ENCODE measurements around the gene MED15. TPM values are rescaled to one million over a fixed set of nuclear protein-coding genes. Genes with fewer than 3 reads are reported as not detected.
"Not testable (repeated sequence)": the region's sequence is repeated elsewhere in the genome, so short reads cannot be mapped to it uniquely, and the experiment has no call there.

MED15 gene
- total RNA-seq, 6 donors from 2014 or later = 64.2 to 170 (median 123) TPM

- 74 to 77% methylated on average over 13 of the region's 13 CpGs for WGBS, 2 donors
Observed at GRCh38 chr22:20506543-20507252, 712 bp upstream of the MED15 start.

GRCh38 chr22:20508067-20508755 lies 801 bp downstream of the MED15 start:
- peak in 1 of 2 donors; percentile 9 for ATAC-seq (ENCODE audit: low FRiP score in 2 of 2)
- Histone ChIP-seq H3K27ac (peak overlapping the region; percentile 94 to 98 (median 98)), H3K4me1 (peaks cover 34 to 50% (median 46%) of the 10 kb centered on the region in 4 donors), H3K4me3 (peak overlapping the region; percentile 70 to 94 (median 80))
- H3K9me3 ChIP-seq, H3K36me3 ChIP-seq, DNase-seq, H3K27me3 ChIP-seq: not testable (repeated sequence)
- peak in 1 of 2 donors; percentile 3 for TF ChIP-seq POLR2AphosphoS5 (IDR thresholded peaks at IDR 0.05)
- 3 to 4% methylated on average over 21 of the region's 21 CpGs for WGBS, 2 donors

More at GRCh38 chr22:20506543-20507252, 712 bp upstream of the MED15 start:
- Histone ChIP-seq H3K36me3 (no peaks in the 10 kb centered on the region), H3K4me3 (peak overlapping the region in 3 of 4 donors; percentile 70 to 94 (median 79)), H3K27me3 (no peaks in the 10 kb centered on the region), H3K4me1 (peaks cover 34 to 44% (median 38%) of the 10 kb centered on the region in 4 donors), H3K9me3 (no peaks in the 10 kb centered on the region), H3K27ac (peak overlapping the region in 3 of 4 donors; percentile 94 to 98 (median 97))
- ATAC-seq (ENCODE audit: low FRiP score in 2 of 2) (no peak), DNase-seq (no peak)
- TF ChIP-seq POLR2A (IDR thresholded peaks at IDR 0.05) (no peak), CTCF (IDR thresholded peaks at IDR 0.05) (no peak), POLR2AphosphoS5 (IDR thresholded peaks at IDR 0.05) (no peak), EP300 (IDR thresholded peaks at IDR 0.05) (no peak)

GRCh38 chr22:20508815-20509271 lies 1.4 kb downstream of the MED15 start:
- no peak for TF ChIP-seq EP300 (IDR thresholded peaks at IDR 0.05)
- TF ChIP-seq POLR2A (IDR thresholded peaks at IDR 0.05) = peak in 1 of 4 donors; percentile 2
- H3K36me3 ChIP-seq = peaks cover 0 to under 1% (median 0%) of the 10 kb centered on the region in 4 donors
- peak overlapping the region; percentile 94 to 98 (median 98) for H3K27ac ChIP-seq
- no peaks in the 10 kb centered on the region for H3K9me3 ChIP-seq
- 28 to 37% methylated on average over 10 of the region's 10 CpGs for whole genome bisulfite sequencing, 2 donors
- no peaks in the 10 kb centered on the region for H3K27me3 ChIP-seq
- peak overlapping the region; percentile 47 to 94 (median 74) for H3K4me3 ChIP-seq
- ATAC-seq (ENCODE audit: low FRiP score in 2 of 2) (peak in 1 of 2 donors; percentile 16), DNase-seq (no peak)
- peaks cover 34 to 52% (median 46%) of the 10 kb centered on the region in 4 donors for H3K4me1 ChIP-seq

GRCh38 chr22:20509344-20510047 lies 2.1 kb downstream of the MED15 start:
- H3K4me3 ChIP-seq = peak overlapping the region; percentile 47 to 94 (median 74)

More at GRCh38 chr22:20509344-20510047, 2.1 kb downstream of the MED15 start:
- peaks cover 40 to 56% (median 52%) of the 10 kb centered on the region in 4 donors for H3K4me1 ChIP-seq
- H3K36me3 ChIP-seq = peaks cover 0 to 7% (median under 1%) of the 10 kb centered on the region in 4 donors
- DNase-seq (peak in 1 of 2 donors; percentile 89), ATAC-seq (ENCODE audit: low FRiP score in 2 of 2) (peak; percentile 85)
- peak overlapping the region; percentile 94 to 98 (median 98) for H3K27ac ChIP-seq
- 17 to 18% methylated on average over 7 of the region's 7 CpGs for WGBS, 2 donors
- no peaks in the 10 kb centered on the region for H3K9me3 ChIP-seq
- TF ChIP-seq EP300 (IDR thresholded peaks at IDR 0.05) (no peak), POLR2AphosphoS5 (IDR thresholded peaks at IDR 0.05) (peak in 1 of 2 donors; percentile 62), CTCF (IDR thresholded peaks at IDR 0.05) (no peak), POLR2A (IDR thresholded peaks at IDR 0.05) (peak in 3 of 4 donors; percentile 4 to 56 (median 32))
- H3K27me3 ChIP-seq = no peaks in the 10 kb centered on the region
